HepG2 (cell line): ENCODE measurements around the gene RANBP3. TPM values are rescaled to one million over a fixed set of nuclear protein-coding genes. Genes with fewer than 3 reads are reported as not detected.

Source experiments
- ARNT ChIP-seq: fragments of 450-650 bp; IDR thresholded peaks from 2 replicates; pipeline ENCODE4 v1.6.1; 2017
- ATF1 ChIP-seq: IDR thresholded peaks from 2 replicates; pipeline ENCODE4 v1.6.1; 2016; ENCODE audit warnings: mild to moderate bottlenecking, control low read depth
- DNMT1 ChIP-seq: sonication (generic); formaldehyde crosslinking; IDR thresholded peaks from 2 replicates; pipeline ENCODE4 v1.5.1; 2020; ENCODE audit warnings: mild to moderate bottlenecking, missing genetic modification reagents
- EZH2 ChIP-seq: conservative IDR thresholded peaks from 2 replicates; pipeline ENCODE4 v1.6.1; 2012; ENCODE audit warnings: mild to moderate bottlenecking, low read depth, low read length, moderate library complexity
- GABPA ChIP-seq, 2 experiments: IDR thresholded peaks; 2 replicates each; pipeline ENCODE4 v1.6.1; 2011 to 2016; ENCODE audit warnings: low read depth in 2 of 2, low read length in 1 of 2, missing biosample characterization in 1 of 2, missing genetic modification characterization in 1 of 2
- HDAC2 ChIP-seq: sonication (generic); formaldehyde crosslinking; IDR thresholded peaks from 2 replicates; pipeline ENCODE4 v1.4.0; 2020; ENCODE audit warnings: missing genetic modification reagents
- HDAC6 ChIP-seq: fragments of 200-600 bp; sonication (generic); IDR thresholded peaks from 2 replicates; pipeline ENCODE4 v1.7.0; 2017; ENCODE audit warnings: mild to moderate bottlenecking, antibody characterized with exemption, low read length, low read depth
- MXI1 ChIP-seq: IDR thresholded peaks from 3 replicates; pipeline ENCODE4 v1.6.1; 2012; ENCODE audit warnings: low read depth, low read length, inconsistent platforms, borderline replicate concordance
- NR2F1 ChIP-seq, 2 experiments: fragments of 450-650 bp in 1 of 2; formaldehyde crosslinking in 1 of 2; IDR thresholded peaks; 2 replicates each; pipeline versions ENCODE4 v1.5.0 to v1.6.1; 2016 to 2020; ENCODE audit warnings: mild to moderate bottlenecking in 1 of 2, missing compliant biosample characterization in 1 of 2, missing genetic modification reagents in 1 of 2, moderate library complexity in 1 of 2
- TRIM24 ChIP-seq: sonication (generic); formaldehyde crosslinking; IDR thresholded peaks from 2 replicates; pipeline ENCODE4 v1.8.0; 2022; ENCODE audit warnings: mild to moderate bottlenecking, missing genetic modification reagents
- ZMYM3 ChIP-seq: sonication (generic); formaldehyde crosslinking; IDR thresholded peaks from 2 replicates; pipeline ENCODE4 v1.5.1; 2020; ENCODE audit warnings: mild to moderate bottlenecking, missing genetic modification reagents
- ZNF138 ChIP-seq: sonication (generic); formaldehyde crosslinking; IDR thresholded peaks from 2 replicates; pipeline ENCODE4 v1.5.0; 2020; ENCODE audit warnings: mild to moderate bottlenecking, low read depth, missing genetic modification reagents
- ZNF24 ChIP-seq: fragments of 450-650 bp; IDR thresholded peaks from 2 replicates; pipeline ENCODE4 v1.6.1; 2017; ENCODE audit warnings: antibody characterized with exemption, mild to moderate bottlenecking
- ZNF530 ChIP-seq: sonication (generic); formaldehyde crosslinking; IDR thresholded peaks from 2 replicates; pipeline ENCODE4 v1.5.0; 2020; ENCODE audit warnings: low read depth, mild to moderate bottlenecking, missing genetic modification reagents
- ZNF572 ChIP-seq: sonication (generic); formaldehyde crosslinking; IDR thresholded peaks from 2 replicates; pipeline ENCODE4 v1.5.1; 2020; ENCODE audit warnings: mild to moderate bottlenecking, missing genetic modification reagents
- ZNF644 ChIP-seq: IDR thresholded peaks from 2 replicates; pipeline ENCODE4 v1.6.1; 2016; ENCODE audit warnings: low read depth
- polyA plus RNA-seq, 8 experiments: library from polyadenylated mRNA; depleted of rRNA in 3 of 8; stranded (reverse) in 7 of 8; unstranded in 1 of 8; fragments of >200 nt; fragmentation: Illumina TruSeq in 4 of 8; extraction: Trizol in 4 of 8; gene quantifications; 2 replicates each; pipeline versions ENCODE4 v1.2.1 to v1.2.3, GENCODE V29; 2011 to 2016; ENCODE audit warnings: low read depth in 4 of 8, missing spikeins in 1 of 8, mixed read lengths in 1 of 8; ENCODE audit not compliant: insufficient read depth in 1 of 8
- total RNA-seq, 5 experiments: library from RNA; depleted of rRNA; stranded (reverse); fragments of >200 nt; fragmentation: Illumina TruSeq; extraction: Trizol; gene quantifications; 2 replicates each; pipeline ENCODE4 v1.2.3, GENCODE V29; 2016; ENCODE audit warnings: low read depth in 1 of 5
- TF ChIP-seq, protein P1 (sequence below): IDR thresholded peaks from 2 replicates; pipeline ENCODE4 v1.6.1; 2016; ENCODE audit warnings: missing compliant biosample characterization, missing genetic modification reagents, borderline replicate concordance
- TF ChIP-seq, protein P2 (sequence below): sonication (generic); formaldehyde crosslinking; conservative IDR thresholded peaks from 2 replicates; pipeline ENCODE4 v1.4.0; 2020; ENCODE audit warnings: mild to moderate bottlenecking, missing genetic modification reagents, moderate library complexity
- TF ChIP-seq, protein P3 (sequence below): sonication (generic); formaldehyde crosslinking; IDR thresholded peaks from 2 replicates; pipeline ENCODE4 v1.5.0; 2020; ENCODE audit warnings: missing genetic modification reagents
- TF ChIP-seq, protein P4 (sequence below): sonication (generic); formaldehyde crosslinking; IDR thresholded peaks from 2 replicates; pipeline ENCODE4 v1.4.0; 2020; ENCODE audit warnings: missing genetic modification reagents
- TF ChIP-seq, protein P5 (sequence below): sonication (generic); formaldehyde crosslinking; IDR thresholded peaks from 2 replicates; pipeline ENCODE4 v1.9.0; 2021; ENCODE audit warnings: missing genetic modification reagents, mild to moderate bottlenecking, borderline replicate concordance

The RANBP3 gene
- total and polyA plus RNA-seq, 2 of the 13 experiments (the other 11 are each of a cell fraction or from before 2014, with no cell fraction given): 39.5 to 149 TPM

DNA sequence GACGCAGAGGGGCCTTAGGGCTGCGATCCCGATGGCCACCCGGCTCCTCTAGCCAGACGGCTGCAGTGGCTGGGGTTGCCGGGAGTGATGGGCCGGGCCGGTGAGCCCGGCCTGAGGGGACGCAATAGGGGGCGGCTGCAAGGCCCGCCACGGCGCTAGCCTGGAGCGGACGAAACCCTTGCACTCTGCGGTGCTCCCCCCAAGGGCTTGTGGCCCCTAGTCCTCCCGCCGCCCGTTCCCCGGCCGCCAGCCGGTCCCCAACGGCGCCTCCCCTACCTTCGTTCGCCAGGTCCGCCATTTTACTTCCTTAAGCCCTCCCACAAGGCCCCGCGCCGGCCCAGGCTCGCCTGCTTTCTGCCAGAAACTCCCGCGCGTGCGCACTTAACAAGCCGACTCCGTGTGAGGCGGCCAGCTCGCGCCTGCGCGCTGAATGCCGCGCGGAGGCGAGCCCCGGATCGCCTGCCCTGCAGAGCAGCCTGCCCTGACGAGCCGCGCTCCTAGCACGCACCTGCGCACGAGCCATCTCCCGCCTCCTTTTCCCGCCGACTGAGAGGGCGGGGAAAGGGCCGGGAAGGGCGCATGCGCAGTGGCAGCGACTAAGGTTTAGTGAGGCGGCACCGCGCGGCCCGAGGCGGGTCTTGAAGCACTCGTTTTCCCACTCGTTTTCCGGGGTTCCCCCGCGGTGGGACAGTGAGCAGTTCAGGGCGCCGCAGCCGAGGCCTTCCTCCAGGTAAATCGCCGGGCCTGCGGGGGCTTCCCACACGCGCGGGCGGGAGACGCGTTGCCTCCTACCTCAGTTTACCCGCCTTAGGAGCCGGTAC, at the start of gene RANBP3 (continued):
- TF ChIP-seq, protein P1, sequence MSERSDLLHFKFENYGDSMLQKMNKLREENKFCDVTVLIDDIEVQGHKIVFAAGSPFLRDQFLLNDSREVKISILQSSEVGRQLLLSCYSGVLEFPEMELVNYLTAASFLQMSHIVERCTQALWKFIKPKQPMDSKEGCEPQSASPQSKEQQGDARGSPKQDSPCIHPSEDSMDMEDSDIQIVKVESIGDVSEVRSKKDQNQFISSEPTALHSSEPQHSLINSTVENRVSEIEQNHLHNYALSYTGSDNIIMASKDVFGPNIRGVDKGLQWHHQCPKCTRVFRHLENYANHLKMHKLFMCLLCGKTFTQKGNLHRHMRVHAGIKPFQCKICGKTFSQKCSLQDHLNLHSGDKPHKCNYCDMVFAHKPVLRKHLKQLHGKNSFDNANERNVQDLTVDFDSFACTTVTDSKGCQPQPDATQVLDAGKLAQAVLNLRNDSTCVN (CRISPR knock-in tag): peak; percentile 98
- TF ChIP-seq HDAC6 (no peak), ZNF644 (CRISPR knock-in tag) (no peak), DNMT1 (CRISPR knock-in tag) (peak; percentile 98), HDAC2 (CRISPR knock-in tag) (peak; percentile 93), NR2F1 (CRISPR knock-in tag; IDR thresholded peaks at IDR 0.05) (peak in 1 of 2 experiments; percentile 31; a peak in 1 of 4 replicates), EZH2 (no peak), ARNT (no peak), ZNF24 (no peak), ZNF572 (CRISPR knock-in tag) (peak; percentile 100), TRIM24 (CRISPR knock-in tag) (no peak), MXI1 (peak; percentile 68; the same call in 1 of the 3 replicates), ATF1 (CRISPR knock-in tag) (no peak), ZNF138 (peak; percentile 100), GABPA (IDR thresholded peaks at IDR 0.05; ENCODE audit: low read depth, low read length) (no peak), GABPA (CRISPR knock-in tag; IDR thresholded peaks at IDR 0.05; ENCODE audit: low read depth) (0 out of 2 replicates have a peak, but pooled peaks have one; percentile 6), ZNF530 (CRISPR knock-in tag) (peak; percentile 98), ZMYM3 (CRISPR knock-in tag) (peak; percentile 80)
- TF ChIP-seq, protein P2, sequence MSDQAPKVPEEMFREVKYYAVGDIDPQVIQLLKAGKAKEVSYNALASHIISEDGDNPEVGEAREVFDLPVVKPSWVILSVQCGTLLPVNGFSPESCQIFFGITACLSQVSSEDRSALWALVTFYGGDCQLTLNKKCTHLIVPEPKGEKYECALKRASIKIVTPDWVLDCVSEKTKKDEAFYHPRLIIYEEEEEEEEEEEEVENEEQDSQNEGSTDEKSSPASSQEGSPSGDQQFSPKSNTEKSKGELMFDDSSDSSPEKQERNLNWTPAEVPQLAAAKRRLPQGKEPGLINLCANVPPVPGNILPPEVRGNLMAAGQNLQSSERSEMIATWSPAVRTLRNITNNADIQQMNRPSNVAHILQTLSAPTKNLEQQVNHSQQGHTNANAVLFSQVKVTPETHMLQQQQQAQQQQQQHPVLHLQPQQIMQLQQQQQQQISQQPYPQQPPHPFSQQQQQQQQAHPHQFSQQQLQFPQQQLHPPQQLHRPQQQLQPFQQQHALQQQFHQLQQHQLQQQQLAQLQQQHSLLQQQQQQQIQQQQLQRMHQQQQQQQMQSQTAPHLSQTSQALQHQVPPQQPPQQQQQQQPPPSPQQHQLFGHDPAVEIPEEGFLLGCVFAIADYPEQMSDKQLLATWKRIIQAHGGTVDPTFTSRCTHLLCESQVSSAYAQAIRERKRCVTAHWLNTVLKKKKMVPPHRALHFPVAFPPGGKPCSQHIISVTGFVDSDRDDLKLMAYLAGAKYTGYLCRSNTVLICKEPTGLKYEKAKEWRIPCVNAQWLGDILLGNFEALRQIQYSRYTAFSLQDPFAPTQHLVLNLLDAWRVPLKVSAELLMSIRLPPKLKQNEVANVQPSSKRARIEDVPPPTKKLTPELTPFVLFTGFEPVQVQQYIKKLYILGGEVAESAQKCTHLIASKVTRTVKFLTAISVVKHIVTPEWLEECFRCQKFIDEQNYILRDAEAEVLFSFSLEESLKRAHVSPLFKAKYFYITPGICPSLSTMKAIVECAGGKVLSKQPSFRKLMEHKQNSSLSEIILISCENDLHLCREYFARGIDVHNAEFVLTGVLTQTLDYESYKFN (CRISPR knock-in tag): peak; percentile 78
- TF ChIP-seq, protein P3, sequence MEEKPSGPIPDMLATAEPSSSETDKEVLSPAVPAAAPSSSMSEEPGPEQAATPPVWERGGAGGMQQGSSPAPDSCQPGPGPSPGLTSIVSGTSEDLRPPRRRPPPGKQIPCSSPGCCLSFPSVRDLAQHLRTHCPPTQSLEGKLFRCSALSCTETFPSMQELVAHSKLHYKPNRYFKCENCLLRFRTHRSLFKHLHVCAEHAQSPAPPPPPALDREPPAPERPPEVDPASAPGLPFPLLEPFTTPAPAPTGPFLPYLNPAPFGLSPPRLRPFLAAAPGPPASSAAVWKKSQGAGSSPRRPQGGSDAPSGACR (CRISPR knock-in tag): peak; percentile 100
- TF ChIP-seq, protein P4, sequence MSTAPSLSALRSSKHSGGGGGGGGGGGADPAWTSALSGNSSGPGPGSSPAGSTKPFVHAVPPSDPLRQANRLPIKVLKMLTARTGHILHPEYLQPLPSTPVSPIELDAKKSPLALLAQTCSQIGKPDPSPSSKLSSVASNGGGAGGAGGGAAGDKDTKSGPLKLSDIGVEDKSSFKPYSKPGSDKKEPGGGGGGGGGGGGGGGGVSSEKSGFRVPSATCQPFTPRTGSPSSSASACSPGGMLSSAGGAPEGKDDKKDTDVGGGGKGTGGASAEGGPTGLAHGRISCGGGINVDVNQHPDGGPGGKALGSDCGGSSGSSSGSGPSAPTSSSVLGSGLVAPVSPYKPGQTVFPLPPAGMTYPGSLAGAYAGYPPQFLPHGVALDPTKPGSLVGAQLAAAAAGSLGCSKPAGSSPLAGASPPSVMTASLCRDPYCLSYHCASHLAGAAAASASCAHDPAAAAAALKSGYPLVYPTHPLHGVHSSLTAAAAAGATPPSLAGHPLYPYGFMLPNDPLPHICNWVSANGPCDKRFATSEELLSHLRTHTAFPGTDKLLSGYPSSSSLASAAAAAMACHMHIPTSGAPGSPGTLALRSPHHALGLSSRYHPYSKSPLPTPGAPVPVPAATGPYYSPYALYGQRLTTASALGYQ (CRISPR knock-in tag): peak; percentile 98
- TF ChIP-seq, protein P5, sequence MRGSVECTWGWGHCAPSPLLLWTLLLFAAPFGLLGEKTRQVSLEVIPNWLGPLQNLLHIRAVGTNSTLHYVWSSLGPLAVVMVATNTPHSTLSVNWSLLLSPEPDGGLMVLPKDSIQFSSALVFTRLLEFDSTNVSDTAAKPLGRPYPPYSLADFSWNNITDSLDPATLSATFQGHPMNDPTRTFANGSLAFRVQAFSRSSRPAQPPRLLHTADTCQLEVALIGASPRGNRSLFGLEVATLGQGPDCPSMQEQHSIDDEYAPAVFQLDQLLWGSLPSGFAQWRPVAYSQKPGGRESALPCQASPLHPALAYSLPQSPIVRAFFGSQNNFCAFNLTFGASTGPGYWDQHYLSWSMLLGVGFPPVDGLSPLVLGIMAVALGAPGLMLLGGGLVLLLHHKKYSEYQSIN (CRISPR knock-in tag): peak; percentile 97
